GM21447 (cell line): ENCODE measurements around the gene SLC4A8.
A peak's percentile ranks its signal among the peaks of the same experiment; 100 is the strongest.

Experiments used
- ATAC-seq: cut with Tn5 transposase; IDR thresholded peaks from one replicate; pipeline ENCODE4 v1.9.1; 2021; ENCODE audit not compliant: unreplicated experiment

Gene SLC4A8

DNA sequence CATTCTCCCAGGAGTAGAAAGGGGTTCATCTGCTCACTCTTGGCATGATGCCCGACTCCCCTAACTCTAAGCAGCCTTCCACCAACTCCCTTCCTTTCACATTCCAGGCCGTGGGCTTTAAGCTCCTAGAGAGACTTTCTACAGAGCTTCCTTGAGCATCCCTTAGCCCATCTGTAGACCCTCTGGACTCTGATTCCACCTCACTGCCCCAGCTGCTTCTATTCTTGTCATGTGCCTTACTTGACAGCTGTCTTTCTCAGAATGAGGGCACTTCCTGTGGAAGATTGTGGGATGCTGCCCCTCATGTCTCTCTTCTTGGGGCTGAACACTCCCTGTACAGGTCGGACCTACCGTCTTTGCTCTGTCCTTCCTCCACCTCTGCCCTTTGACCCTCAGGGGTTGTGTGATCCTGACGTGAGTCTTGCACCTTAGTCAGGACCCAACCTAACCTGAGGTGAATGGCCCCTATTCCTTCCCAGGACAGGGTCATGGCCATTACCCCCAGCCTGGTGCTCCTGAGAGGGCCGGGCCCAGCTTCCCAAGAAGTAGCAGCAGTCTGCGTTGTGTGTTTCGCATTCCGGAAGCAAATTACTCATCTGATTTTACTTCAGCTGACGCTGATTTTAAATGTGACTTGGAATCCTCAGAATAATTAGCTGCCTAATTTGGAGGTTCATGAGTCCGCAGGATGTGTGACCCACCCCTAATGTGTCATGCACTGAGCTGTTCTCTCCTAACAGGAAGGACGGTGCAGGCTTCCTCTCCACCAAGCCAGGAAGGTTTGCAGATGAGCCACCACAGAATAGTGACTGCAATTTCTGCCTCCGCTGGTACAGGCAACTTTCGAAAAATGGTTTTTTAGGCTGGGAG lies 30.7 kb upstream of the SLC4A8 start:
- ATAC-seq, result no peak

- ATAC-seq, result peak; percentile 51
These were observed 29.1 kb upstream of the SLC4A8 start for GRCh38 chr12:51395283-51396230.

- ATAC-seq, result no peak
These were observed 27.0 kb upstream of the SLC4A8 start for GRCh38 chr12:51397670-51398069.

GRCh38 chr12:51399891-51400290 lies 24.7 kb upstream of the SLC4A8 start:
- ATAC-seq, result no peak

GRCh38 chr12:51401020-51401419 lies 23.6 kb upstream of the SLC4A8 start:
- no peak for ATAC-seq

DNA sequence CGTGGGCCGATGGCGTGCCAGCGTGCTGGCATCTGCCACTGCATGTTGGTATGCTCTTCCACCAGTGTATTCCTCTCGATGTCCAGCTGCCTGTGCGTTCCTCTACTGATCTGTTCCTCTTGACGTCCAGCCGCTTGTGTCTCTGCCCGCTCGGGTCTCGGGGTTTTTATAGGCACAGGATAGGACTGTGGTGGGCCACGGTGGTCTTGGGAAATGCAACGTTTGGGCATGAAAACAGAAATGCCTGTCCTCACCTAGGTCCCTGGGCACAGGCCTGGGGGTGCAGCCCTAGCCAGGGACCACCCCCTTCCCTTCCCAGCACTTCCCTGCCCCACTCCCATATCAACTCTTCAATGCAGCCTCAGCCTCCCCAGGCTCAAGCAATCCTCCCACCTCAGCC lies 23.1 kb upstream of the SLC4A8 start:
- no peak for ATAC-seq

DNA sequence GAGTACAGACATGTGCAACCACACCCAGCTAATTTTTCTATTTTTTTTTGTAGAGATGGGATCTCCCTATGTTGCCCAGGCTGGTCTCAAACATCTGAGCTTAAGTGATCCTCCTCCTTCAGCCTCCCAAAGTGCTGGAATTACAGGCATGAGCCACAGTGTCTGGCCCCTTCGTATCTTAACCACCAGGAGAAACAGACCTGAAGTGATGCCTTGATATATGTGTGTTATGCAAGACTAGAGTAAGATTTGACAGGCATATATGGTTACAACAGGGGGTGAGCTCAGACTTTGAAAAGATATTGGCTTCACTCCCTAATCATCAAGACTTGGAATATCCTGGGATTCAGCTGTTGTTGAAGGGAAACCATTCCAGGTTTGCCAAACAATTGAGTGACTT lies 22.7 kb upstream of the SLC4A8 start:
- ATAC-seq, result no peak

- no peak for ATAC-seq
These were observed 21.5 kb upstream of the SLC4A8 start for GRCh38 chr12:51403159-51403558.

GRCh38 chr12:51403681-51404136 lies 20.9 kb upstream of the SLC4A8 start:
- ATAC-seq, result no peak

GRCh38 chr12:51404627-51405026 lies 20.0 kb upstream of the SLC4A8 start:
- ATAC-seq, result no peak

GRCh38 chr12:51405801-51406207 lies 18.8 kb upstream of the SLC4A8 start:
- ATAC-seq, result no peak

- no peak for ATAC-seq
These were observed 18.3 kb upstream of the SLC4A8 start for GRCh38 chr12:51406290-51406689.

- ATAC-seq, result no peak
These were observed 17.8 kb upstream of the SLC4A8 start for GRCh38 chr12:51406859-51407258.

GRCh38 chr12:51407604-51408003 lies 17.0 kb upstream of the SLC4A8 start:
- ATAC-seq, result no peak

DNA sequence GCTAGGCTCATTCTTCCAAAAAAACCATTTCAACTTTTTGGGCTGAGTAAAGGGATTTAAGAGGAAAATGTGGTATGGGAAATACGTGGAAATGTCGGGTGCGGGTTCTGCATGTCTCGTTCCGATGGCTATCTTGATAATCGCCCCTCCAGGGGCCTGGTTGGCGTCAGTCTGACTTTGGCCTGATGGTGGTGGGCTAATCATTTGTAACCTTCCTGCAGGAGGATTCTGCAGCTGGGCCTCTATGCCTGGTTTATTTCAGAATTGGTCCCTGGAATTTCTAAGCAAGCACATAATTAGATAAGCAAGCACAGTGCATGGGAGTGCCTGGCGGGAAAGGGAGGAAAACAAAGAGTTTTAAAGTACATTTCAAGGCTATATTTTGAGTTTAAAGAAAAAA lies 14.8 kb upstream of the SLC4A8 start:
- ATAC-seq, result no peak

- no peak for ATAC-seq
These were observed 11.5 kb upstream of the SLC4A8 start for GRCh38 chr12:51413149-51413548.

- ATAC-seq, result no peak
These were observed 10.8 kb upstream of the SLC4A8 start for GRCh38 chr12:51413791-51414190.

DNA sequence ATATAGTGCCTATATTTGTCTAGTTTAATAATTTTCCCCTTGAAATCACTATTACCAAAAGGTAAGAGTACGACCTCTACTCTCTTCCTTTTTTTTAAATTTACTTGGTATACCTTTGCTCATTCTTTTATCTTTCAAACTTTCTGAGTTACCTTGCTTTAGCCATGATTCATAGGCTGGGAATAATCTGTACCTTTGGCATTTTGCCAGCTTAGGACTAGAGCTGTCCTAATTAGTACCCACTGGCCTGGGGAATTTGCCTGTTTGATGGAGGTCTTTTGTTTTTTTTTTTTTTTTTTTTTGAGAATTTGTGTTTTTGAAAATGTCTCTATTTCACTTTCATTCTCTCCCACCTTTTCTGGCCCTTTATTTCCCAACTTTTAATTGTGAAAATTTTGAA lies 8.7 kb upstream of the SLC4A8 start:
- no peak for ATAC-seq

- no peak for ATAC-seq
These were observed 6.8 kb upstream of the SLC4A8 start for GRCh38 chr12:51417826-51418225.

DNA sequence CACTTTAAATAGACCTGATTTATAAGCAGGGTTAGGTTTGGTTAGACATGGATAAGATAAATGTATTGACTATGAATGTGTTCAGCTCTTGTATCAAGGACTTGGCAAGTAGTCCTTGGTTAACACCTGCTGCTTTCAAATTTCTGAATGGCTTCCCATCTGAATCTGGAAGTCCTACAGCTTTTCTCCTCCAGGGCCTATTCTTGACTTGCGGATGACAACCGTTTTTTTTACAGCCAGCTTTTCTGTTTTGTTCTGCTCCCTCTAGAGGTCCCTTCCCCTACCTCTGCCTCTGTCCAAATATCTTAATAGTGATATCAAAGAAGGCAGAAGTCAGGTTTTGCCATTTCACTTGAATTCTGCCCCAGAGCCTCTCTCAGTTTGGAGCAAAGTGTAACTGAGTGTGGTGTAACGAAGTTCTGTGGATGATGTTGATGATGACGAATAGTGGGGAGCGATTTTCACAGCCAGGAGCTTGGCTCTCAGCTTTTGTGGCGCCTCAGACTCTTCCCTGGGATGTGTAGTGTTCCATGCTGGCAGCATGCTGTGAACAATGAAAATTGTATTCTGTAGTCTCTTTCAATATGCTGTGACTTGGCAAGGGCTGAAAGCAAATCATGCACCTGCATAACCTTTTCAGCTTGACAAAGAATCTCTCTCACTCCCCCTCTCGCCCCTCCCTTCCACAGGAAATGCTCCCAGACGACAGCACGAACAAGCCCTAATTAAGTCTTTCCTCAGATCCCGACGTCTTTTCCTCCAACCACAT lies 5.0 kb upstream of the SLC4A8 start:
- no peak for ATAC-seq

GRCh38 chr12:51421266-51421884 lies 3.3 kb upstream of the SLC4A8 start:
- ATAC-seq, result no peak
